Panc1 (cell line): ENCODE data around the gene GRIK3. TPM values are rescaled to one million over a fixed set of nuclear protein-coding genes. Genes with fewer than 3 reads are reported as not detected.

Experiments used
- ATAC-seq: fragments of 200-7000 bp; cut with Tn5 transposase; 2 replicates; pipeline ENCODE4 v1.9.1; 2020; ENCODE audit warnings: mild to moderate bottlenecking, moderate library complexity
- BruUV-seq: library from RNA; stranded (reverse); fragments of 400-500 nt; replicated peaks from 2 replicates; lab custom pipeline; 2021; lab: Mats Ljungman, UMichigan
- CTCF ChIA-PET: fragments of 300-600 bp; sonication (Branson Sonifier 250); formaldehyde crosslinking; loops from one replicate; lab custom pipeline; 2022; ENCODE audit warnings: antibody characterized with exemption; lab: Charles Lee
- POLR2A ChIA-PET: fragments of 300-600 bp; sonication (Branson Sonifier 250); formaldehyde crosslinking; loops from one replicate; lab custom pipeline; 2022; ENCODE audit warnings: antibody characterized with exemption; lab: Charles Lee
- DNase-seq: peaks from one replicate; pipeline ENCODE4 v3.0.0-alpha.2; 2010; ENCODE audit warnings: low read depth, low spot score
- H3K27ac ChIP-seq: 2 replicates; pipeline ENCODE4 v1.5.1; 2011; ENCODE audit warnings: mild to moderate bottlenecking, low read length, inconsistent platforms
- H3K27me3 ChIP-seq: fragments of 200-500 bp; sonication (Bioruptor generic); 2 replicates; pipeline ENCODE4 v1.6.0; 2014; ENCODE audit warnings: low read length, inconsistent platforms; ENCODE audit not compliant: control insufficient read depth, insufficient read depth
- H3K36me3 ChIP-seq: fragments of 200-500 bp; sonication (Bioruptor generic); 2 replicates; pipeline ENCODE4 v1.5.1; 2014; ENCODE audit warnings: inconsistent platforms, mild to moderate bottlenecking, low read length, moderate library complexity; ENCODE audit not compliant: control insufficient read depth, insufficient read depth
- H3K4me1 ChIP-seq: 2 replicates; pipeline ENCODE4 v1.5.1; 2011; ENCODE audit warnings: inconsistent platforms, mild to moderate bottlenecking, low read length, moderate library complexity; ENCODE audit not compliant: control insufficient read depth, insufficient read depth
- H3K4me3 ChIP-seq, 2 experiments: 2 replicates each; pipeline ENCODE4 v1.5.1; 2011 to 2012; ENCODE audit warnings: low read depth in 2 of 2, low read length in 2 of 2, mild to moderate bottlenecking in 2 of 2, inconsistent platforms in 1 of 2, moderate library complexity in 1 of 2
- H3K9me3 ChIP-seq: fragments of 200-500 bp; sonication (Bioruptor generic); 2 replicates; pipeline ENCODE4 v1.5.1; 2014; ENCODE audit warnings: low read depth, mild to moderate bottlenecking, inconsistent platforms, low read length, moderate library complexity; ENCODE audit not compliant: control insufficient read depth, insufficient read depth
- CTCF ChIP-seq: fragments of 450-650 bp; IDR thresholded peaks from 2 replicates; pipeline ENCODE4 v1.5.1; 2017; ENCODE audit warnings: mild to moderate bottlenecking
- POLR2AphosphoS5 ChIP-seq: IDR thresholded peaks from 2 replicates; pipeline ENCODE4 v1.6.1; 2012; ENCODE audit warnings: mild to moderate bottlenecking, low read depth, low read length, moderate library complexity
- REST ChIP-seq, 2 experiments: IDR thresholded peaks; 2 replicates each; pipeline ENCODE4 v1.6.1; 2011 to 2012; ENCODE audit warnings: low read depth in 2 of 2, control low read depth in 1 of 2, low read length in 1 of 2, mild to moderate bottlenecking in 1 of 2, moderate library complexity in 1 of 2; ENCODE audit not compliant: insufficient read depth in 1 of 2
- SIN3A ChIP-seq: IDR thresholded peaks from 2 replicates; pipeline ENCODE4 v1.6.1; 2012; ENCODE audit warnings: low read depth, mild to moderate bottlenecking, low read length, moderate library complexity, borderline replicate concordance; ENCODE audit not compliant: insufficient read depth
- TCF7L2 ChIP-seq: IDR thresholded peaks from 2 replicates; pipeline ENCODE4 v1.6.1; 2011; ENCODE audit warnings: mild to moderate bottlenecking, low read depth, low read length, inconsistent platforms
- in situ Hi-C: cut with HindIII; loops from 2 replicates; pipeline ENCODE4 v1.10.0; 2016; ENCODE audit warnings: low sequenced_read_pairs, low pct_unique_long_range_greater_than_20kb
- intact Hi-C: fragments of 100-400 bp; cut with micrococcal nuclease; formaldehyde crosslinking; loops from one replicate; pipeline ENCODE4 v1.10.0; 2022; ENCODE audit not compliant: unreplicated experiment
- total RNA-seq: library from RNA; stranded (reverse); gene quantifications from one replicate; pipeline ENCODE4 v1.2.1, GENCODE V29; 2021; ENCODE audit not compliant: unreplicated experiment

GRIK3 gene
- total RNA-seq, 1 experiment from 2014 or later: not detected

- H3K9me3 ChIP-seq: no peaks in the 10 kb centered on the region
- TF ChIP-seq REST (IDR thresholded peaks at IDR 0.05; ENCODE audit: insufficient read depth in 1 of 2, low read depth in 2 of 2, low read length in 1 of 2) (no peak), SIN3A (no peak), TCF7L2 (no peak), POLR2AphosphoS5 (no peak), CTCF (no peak)
- intact Hi-C loops: no loop called here
- H3K27ac ChIP-seq: no peak overlapping the region
- no peak overlapping the region for H3K4me3 ChIP-seq
- in situ Hi-C loops: no loop called here
- POLR2A ChIA-PET: no interaction called here
- no peaks in the 10 kb centered on the region for H3K4me1 ChIP-seq
- H3K36me3 ChIP-seq: no peaks in the 10 kb centered on the region
- CTCF ChIA-PET: no interaction called here
- ATAC-seq: no peak
- DNase-seq: no peak
- BruUV-seq: no TSS peak
- H3K27me3 ChIP-seq: no peaks in the 10 kb centered on the region
Measured at GRCh38 chr1:36988741-36989193, 45.5 kb downstream of the GRIK3 start.

GRCh38 chr1:36988321-36988720, 46.0 kb downstream of the GRIK3 start:
- Histone ChIP-seq H3K36me3 (no peaks in the 10 kb centered on the region), H3K27ac (no peak overlapping the region), H3K4me1 (no peaks in the 10 kb centered on the region), H3K9me3 (no peaks in the 10 kb centered on the region), H3K27me3 (no peaks in the 10 kb centered on the region), H3K4me3 (no peak overlapping the region)
- ChIA-PET CTCF (no interaction called here), POLR2A (interaction anchor here (0.5 kb wide), 1 partner anchor 50 kb away, joined by 4 read pairs; no protein-coding TSS in a partner anchor)
- no peak for DNase-seq
- ATAC-seq: no peak
- TF ChIP-seq POLR2AphosphoS5 (no peak), REST (IDR thresholded peaks at IDR 0.05; ENCODE audit: insufficient read depth in 1 of 2, low read depth in 2 of 2, low read length in 1 of 2) (no peak), SIN3A (no peak), CTCF (no peak), TCF7L2 (no peak)
- no TSS peak for BruUV-seq
- intact Hi-C loops (no loop called here), in situ Hi-C loops (no loop called here)
